Activated CD8-positive, alpha-beta T cell treated with anti-CD3 and anti-CD28 coated beads for 36 hours (primary cell): ENCODE measurements around the gene NADSYN1. TPM values are rescaled to one million over a fixed set of nuclear protein-coding genes. Genes with fewer than 3 reads are reported as not detected.
A peak's percentile ranks its signal among the peaks of the same experiment; 100 is the strongest.

ENCODE experiments used
- ATAC-seq: fragments of 200-7000 bp; cut with Tn5 transposase; one replicate; pipeline ENCODE4 v1.10.0; 2021; ENCODE audit warnings: mild to moderate bottlenecking, moderate library complexity
- CTCF ChIA-PET: fragments of 350-600 bp; sonication (Branson Sonifier 250); formaldehyde crosslinking; loops from one replicate; lab custom pipeline; 2021; ENCODE audit warnings: antibody characterized with exemption; lab: Charles Lee
- POLR2A ChIA-PET: fragments of 350-600 bp; sonication (Branson Sonifier 250); formaldehyde crosslinking; loops from one replicate; lab custom pipeline; 2021; ENCODE audit warnings: antibody characterized with exemption; lab: Charles Lee
- DNase-seq: peaks from one replicate; pipeline ENCODE4 v3.0.0-alpha.2; 2020
- H3K27ac Mint-ChIP-seq: one replicate; pipeline ENCODE4 v1.8.0; 2021; ENCODE audit warnings: mild to moderate bottlenecking, mixed read lengths
- H3K27me3 Mint-ChIP-seq: one replicate; pipeline ENCODE4 v1.8.0; 2021; ENCODE audit warnings: mixed read lengths
- H3K36me3 Mint-ChIP-seq: one replicate; pipeline ENCODE4 v1.8.0; 2021; ENCODE audit warnings: low read depth, mixed read lengths
- H3K4me1 Mint-ChIP-seq: one replicate; pipeline ENCODE4 v1.8.0; 2021; ENCODE audit warnings: low read depth, mixed read lengths
- H3K4me3 Mint-ChIP-seq: one replicate; pipeline ENCODE4 v1.8.0; 2021; ENCODE audit warnings: mild to moderate bottlenecking, moderate library complexity, mixed read lengths
- H3K9me3 Mint-ChIP-seq: one replicate; pipeline ENCODE4 v1.8.0; 2021; ENCODE audit warnings: mixed read lengths
- intact Hi-C: fragments of 100-400 bp; cut with micrococcal nuclease; formaldehyde crosslinking; loops from one replicate; pipeline ENCODE4 v1.10.0; 2022
- total RNA-seq, 2 experiments: library from RNA; stranded (reverse); gene quantifications; one replicate each; pipeline ENCODE4 v1.2.3, GENCODE V29; 2021
- TF ChIP-seq, protein P1 (sequence below): fragments of 200-600 bp; IDR thresholded peaks from one replicate; pipeline ENCODE4 v1.8.0; 2022; ENCODE audit warnings: antibody characterized with exemption, mild to moderate bottlenecking

The NADSYN1 gene
- total RNA-seq, 2 experiments from 2014 or later, result 115 to 117 TPM

- ChIA-PET POLR2A (no interaction called here), CTCF (no interaction called here)
- intact Hi-C loops, result no loop called here
- Mint-ChIP-seq H3K4me1 (peaks cover 23% of the 10 kb centered on the region), H3K27ac (no peak overlapping the region), H3K36me3 (no peaks in the 10 kb centered on the region), H3K9me3 (peaks cover 10% of the 10 kb centered on the region), H3K27me3 (peaks cover 5% of the 10 kb centered on the region), H3K4me3 (no peak overlapping the region)
- ATAC-seq (no peak), DNase-seq (no peak)
- TF ChIP-seq, protein P1, sequence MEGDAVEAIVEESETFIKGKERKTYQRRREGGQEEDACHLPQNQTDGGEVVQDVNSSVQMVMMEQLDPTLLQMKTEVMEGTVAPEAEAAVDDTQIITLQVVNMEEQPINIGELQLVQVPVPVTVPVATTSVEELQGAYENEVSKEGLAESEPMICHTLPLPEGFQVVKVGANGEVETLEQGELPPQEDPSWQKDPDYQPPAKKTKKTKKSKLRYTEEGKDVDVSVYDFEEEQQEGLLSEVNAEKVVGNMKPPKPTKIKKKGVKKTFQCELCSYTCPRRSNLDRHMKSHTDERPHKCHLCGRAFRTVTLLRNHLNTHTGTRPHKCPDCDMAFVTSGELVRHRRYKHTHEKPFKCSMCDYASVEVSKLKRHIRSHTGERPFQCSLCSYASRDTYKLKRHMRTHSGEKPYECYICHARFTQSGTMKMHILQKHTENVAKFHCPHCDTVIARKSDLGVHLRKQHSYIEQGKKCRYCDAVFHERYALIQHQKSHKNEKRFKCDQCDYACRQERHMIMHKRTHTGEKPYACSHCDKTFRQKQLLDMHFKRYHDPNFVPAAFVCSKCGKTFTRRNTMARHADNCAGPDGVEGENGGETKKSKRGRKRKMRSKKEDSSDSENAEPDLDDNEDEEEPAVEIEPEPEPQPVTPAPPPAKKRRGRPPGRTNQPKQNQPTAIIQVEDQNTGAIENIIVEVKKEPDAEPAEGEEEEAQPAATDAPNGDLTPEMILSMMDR, result no peak
Observed at GRCh38 chr11:71542382-71542781, 89.4 kb downstream of the NADSYN1 start.

DNA sequence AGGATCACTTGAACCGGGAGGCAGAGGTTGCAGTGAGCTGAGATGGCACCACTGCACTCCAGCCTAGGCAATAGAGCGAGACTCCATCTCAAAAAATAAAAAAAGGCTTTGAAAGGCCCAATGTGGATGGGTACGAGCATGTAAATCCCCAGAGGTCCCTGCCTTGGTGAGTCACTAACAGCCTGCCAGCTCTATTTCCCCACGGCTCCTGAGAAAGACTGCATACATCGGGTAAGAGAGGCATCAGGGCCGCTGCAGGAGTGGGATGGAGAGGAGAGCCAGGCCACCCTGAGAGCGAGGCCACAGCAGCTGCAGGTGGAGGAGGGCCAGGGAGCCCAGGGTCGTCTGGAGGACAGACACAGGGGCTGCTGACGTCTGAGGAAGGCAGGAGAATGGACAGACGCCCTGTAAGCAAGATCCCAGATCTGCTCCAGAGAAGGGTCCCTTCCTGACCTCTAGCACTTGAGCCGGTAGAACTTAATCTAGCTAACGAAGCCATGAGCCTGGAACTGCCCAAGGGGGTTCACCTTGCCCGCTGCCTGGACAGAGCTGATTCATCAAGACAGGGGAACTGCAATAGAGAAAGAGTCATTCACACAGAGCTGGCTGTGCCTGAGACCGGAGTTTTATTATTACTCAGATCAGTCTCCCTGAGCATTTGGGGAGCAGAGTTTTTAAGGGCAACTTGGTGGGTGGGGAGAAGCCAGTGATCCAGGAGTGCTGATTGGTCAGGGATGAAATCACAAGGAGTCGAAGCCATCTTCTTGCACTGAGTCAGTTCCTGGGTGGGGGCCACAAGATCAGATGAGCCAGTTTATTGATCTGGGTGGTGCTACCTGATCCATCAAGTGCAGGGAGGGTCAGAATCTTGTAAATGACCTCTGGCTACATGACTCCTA lies 90.1 kb downstream of the NADSYN1 start:
- TF ChIP-seq, protein P1, result no peak
- ChIA-PET POLR2A (no interaction called here), CTCF (no interaction called here)
- Mint-ChIP-seq H3K4me3 (no peak overlapping the region), H3K4me1 (peaks cover 23% of the 10 kb centered on the region), H3K36me3 (no peaks in the 10 kb centered on the region), H3K27me3 (peaks cover 10% of the 10 kb centered on the region), H3K27ac (no peak overlapping the region), H3K9me3 (peaks cover 10% of the 10 kb centered on the region)
- ATAC-seq (peak; percentile 75), DNase-seq (peak; percentile 48)
- intact Hi-C loops, result no loop called here

GRCh38 chr11:71543866-71544265 lies 90.9 kb downstream of the NADSYN1 start:
- no peak overlapping the region for H3K27ac Mint-ChIP-seq
- H3K9me3 Mint-ChIP-seq, result peaks cover 10% of the 10 kb centered on the region
- ChIA-PET POLR2A (no interaction called here), CTCF (interaction anchor here (1.9 kb wide), 1 partner anchor 19 kb away, joined by 4 read pairs; no protein-coding TSS in a partner anchor)
- intact Hi-C loops, result no loop called here
- TF ChIP-seq, protein P1, result no peak
- no peaks in the 10 kb centered on the region for H3K36me3 Mint-ChIP-seq
- H3K4me1 Mint-ChIP-seq, result peaks cover 23% of the 10 kb centered on the region
- no peak overlapping the region for H3K4me3 Mint-ChIP-seq
- peak; percentile 41 for DNase-seq
- peaks cover 11% of the 10 kb centered on the region for H3K27me3 Mint-ChIP-seq
- ATAC-seq, result peak; percentile 52

GRCh38 chr11:71544525-71545214 lies 91.7 kb downstream of the NADSYN1 start:
- TF ChIP-seq, protein P1, result no peak
- Mint-ChIP-seq H3K4me3 (no peak overlapping the region), H3K4me1 (peaks cover 23% of the 10 kb centered on the region), H3K9me3 (peaks cover 10% of the 10 kb centered on the region), H3K27ac (no peak overlapping the region), H3K36me3 (no peaks in the 10 kb centered on the region), H3K27me3 (peaks cover 15% of the 10 kb centered on the region)
- ATAC-seq (no peak), DNase-seq (no peak)
- ChIA-PET CTCF (interaction anchor here (1.9 kb wide), 1 partner anchor 18 kb away, joined by 4 read pairs; no protein-coding TSS in a partner anchor), POLR2A (no interaction called here)
- intact Hi-C loops, result no loop called here
